GM21786 (cell line): ENCODE data around the gene C17orf75.

Experiments used
- ATAC-seq: cut with Tn5 transposase; IDR thresholded peaks from one replicate; pipeline ENCODE4 v1.9.1; 2021; ENCODE audit not compliant: unreplicated experiment

Gene C17orf75

DNA sequence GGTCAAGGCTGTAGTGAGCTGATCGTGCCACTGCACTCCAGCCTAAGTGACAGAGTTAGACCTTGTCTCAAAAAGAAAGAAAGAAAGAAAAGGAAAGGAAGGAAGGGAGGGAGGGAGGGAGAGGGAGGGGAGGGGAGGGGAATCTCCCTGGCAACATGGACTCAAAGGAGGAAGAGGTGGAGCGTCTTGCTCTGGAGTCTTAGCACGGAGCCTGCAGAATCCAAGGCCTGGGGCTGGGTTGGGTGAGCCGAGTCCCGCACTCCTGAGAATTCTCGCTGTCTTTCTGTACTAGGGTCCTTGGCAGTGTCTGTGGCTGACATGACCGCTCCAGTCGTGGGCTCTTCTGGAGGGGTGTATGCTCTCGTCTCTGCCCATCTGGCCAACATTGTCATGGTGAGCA lies 36.9 kb downstream of the C17orf75 start:
- ATAC-seq = no peak

GRCh38 chr17:32303781-32304288 lies 38.1 kb downstream of the C17orf75 start:
- ATAC-seq = no peak

DNA sequence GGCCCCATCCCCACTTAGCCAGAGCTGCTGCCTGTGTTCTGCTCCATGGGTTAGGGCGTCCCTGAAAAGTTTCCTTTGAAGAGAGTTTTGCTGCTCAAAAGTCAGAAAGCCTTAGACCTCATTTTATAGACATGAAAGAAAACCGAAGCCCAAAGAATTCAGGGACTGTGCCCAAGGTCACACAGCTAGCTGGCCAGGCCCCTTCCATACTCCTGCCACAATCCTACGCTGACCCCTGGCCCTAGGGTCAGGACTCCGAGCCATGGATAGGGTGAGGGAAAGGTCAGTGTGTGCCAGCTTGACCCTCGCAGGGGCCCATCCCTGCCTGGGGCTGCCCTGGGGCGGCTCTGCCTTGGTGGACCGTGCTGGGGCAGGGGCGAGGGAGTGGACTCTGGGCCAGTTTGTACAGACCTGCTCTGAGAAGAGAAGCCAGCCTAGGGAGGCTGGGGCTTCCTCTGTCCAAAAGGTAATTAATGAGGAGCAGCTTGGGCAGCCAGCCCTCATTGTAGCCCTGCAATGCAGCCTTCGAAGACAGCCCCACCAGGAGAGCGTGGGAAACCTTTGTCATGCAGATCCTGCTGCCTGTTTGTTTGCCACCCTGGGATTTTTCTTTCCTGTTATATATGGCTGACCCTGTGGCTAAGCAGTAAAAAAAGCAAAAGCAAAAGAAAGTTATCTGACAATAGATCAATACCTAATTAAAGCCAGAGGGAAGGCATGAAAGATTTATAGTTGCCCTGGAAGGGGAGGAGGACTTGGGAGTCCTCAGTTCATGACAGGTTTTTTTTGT lies 38.9 kb downstream of the C17orf75 start:
- no peak for ATAC-seq

DNA sequence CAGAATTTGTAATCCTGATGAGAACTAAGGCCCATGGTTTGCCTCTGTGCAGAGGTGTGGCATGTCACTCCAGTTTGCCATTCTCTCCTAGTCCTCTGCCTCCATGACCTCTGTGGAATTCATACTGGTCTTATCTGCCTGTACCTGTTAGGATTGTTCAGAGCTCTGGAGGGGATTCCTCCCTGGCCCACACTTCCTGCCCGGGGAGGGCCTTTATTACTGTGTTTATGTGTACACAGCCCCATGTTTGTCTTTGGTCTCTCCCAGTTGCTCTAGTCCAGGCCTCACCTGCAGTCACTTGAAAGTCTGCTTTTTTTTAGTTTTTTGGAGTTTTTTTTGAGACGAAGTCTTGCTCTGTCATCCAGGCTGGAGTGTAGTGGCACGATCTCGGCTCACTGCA lies 39.9 kb downstream of the C17orf75 start:
- no peak for ATAC-seq

DNA sequence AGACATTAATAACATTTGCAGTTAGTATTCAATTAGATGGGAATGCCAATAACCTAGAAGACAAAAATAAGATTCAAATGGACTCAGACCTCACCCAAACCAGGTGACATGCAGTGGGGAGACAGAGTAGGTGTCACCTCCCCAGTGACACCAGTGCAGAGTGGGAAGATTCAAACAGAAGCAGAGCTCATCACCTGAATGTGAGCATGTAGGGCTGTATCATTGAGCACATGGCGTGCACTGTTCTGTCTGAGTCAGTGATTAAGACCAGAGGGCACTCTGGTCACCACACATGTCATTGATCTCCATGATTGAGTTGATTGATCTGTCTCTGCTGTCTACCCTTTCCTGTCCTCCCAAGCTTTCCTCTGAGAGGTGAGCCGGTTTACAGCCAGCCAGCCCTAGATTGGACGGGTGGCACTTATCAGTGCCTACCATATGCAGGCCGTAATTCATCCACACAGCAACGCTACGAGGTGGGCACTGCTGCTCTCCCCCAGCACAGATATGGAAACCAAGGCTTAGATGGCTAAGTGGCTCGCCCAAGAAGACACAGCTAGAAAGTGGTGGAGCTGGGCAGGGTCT lies 42.3 kb downstream of the C17orf75 start:
- no peak for ATAC-seq

- no peak for ATAC-seq
Measured at GRCh38 chr17:32298721-32299579, 43.0 kb downstream of the C17orf75 start.

DNA sequence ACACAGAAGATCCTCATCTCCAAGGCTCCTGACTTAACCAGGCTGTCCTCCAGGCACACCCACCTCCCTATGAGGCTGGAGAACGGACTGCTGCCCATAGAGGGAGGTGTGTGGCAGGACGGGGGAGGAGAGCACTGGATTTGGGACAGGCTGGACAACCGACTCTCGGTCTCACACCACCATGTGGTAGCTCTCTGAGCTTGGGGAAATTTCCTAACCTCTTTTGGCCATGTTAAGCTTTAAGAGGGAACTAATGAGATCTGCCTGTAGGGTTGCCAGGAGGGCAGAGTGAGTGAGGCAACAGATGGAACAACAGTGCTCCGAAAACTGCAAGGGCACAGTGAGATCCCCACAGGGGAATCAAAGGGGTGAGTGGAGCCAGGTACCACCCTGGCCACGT lies 43.7 kb downstream of the C17orf75 start:
- ATAC-seq = no peak

DNA sequence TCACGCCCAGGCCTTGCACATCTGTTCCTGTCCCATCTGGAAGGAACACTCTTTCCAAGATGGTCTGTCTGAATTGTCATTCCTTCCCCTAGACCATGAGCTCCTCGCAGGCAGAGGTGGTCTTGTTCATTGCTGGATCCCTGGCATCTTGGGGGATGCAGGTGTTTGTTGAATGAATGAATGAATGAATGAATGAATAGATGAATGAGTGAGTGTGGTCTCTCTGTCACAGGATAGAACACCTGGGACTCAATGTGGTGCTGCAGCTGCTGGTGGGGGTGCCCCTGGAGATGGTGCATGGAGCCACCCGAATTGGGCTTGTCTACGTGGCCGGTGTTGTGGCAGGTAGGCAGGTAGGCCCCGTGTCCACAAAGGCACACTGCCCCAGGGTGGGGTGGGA lies 44.1 kb downstream of the C17orf75 start:
- ATAC-seq = no peak

- ATAC-seq = no peak
Measured at GRCh38 chr17:32297424-32297823, 44.5 kb downstream of the C17orf75 start.

DNA sequence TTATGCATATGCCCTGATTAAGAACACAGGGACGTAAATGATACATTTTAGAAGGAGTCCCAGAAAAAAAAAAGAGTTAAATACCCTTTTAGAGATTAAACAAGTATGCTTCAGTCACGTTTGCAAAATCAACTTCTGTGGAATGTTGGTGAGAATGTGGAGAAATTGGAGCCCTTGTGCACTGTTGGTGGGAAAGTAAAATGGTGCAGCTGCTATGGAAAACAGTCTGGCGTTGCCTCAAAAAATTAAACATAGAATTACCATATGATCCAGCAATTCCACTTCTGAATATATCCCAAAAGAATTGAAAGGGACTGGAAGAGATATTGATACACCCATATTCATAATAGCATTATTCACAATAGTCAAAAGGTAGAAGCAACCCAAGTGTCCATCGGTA lies 49.9 kb downstream of the C17orf75 start:
- ATAC-seq = no peak

GRCh38 chr17:32289471-32290070 lies 52.4 kb downstream of the C17orf75 start:
- ATAC-seq = no peak

GRCh38 chr17:32288615-32289014 lies 53.4 kb downstream of the C17orf75 start:
- ATAC-seq = no peak

- no peak for ATAC-seq
Measured at GRCh38 chr17:32287804-32288511, 54.0 kb downstream of the C17orf75 start.

GRCh38 chr17:32286518-32286900 lies 55.5 kb downstream of the C17orf75 start:
- ATAC-seq = no peak

DNA sequence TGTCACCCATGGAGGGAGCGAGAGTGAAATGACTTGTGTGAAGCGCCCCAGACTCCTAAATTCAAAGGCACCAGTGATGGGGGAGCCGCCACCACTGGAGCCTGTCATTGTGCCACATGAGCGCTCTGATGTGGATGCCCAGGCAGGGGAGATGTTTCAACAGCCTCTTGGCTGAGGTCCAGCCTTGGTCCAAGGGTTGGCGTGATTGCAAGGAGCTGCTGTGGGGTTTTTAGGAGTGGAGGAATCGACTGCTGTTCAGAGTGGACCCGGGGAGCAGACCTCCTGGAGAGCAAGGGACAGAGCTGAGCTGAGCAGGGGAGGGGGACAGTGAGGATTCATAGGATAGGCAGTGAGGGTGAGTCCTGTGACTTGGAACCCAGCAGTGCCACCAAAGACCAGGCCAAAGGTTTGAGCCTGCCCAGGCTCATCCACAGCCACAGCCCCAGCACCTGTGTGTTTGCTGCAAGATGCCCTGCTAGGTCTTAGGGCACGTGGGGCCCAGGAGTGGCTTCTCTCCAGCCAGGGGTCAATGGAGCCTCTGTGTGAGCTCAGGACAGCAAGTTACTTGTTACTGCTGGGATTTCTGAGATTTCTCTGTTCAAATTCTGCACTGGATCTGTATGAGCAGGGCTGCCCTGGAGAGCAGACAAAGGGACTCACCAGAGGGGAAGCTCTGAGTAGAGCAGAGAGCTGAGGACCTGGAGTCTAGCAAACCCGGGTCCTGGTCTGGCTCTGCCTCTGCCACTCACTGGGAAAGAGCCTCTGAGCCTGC lies 56.0 kb downstream of the C17orf75 start:
- ATAC-seq = no peak

DNA sequence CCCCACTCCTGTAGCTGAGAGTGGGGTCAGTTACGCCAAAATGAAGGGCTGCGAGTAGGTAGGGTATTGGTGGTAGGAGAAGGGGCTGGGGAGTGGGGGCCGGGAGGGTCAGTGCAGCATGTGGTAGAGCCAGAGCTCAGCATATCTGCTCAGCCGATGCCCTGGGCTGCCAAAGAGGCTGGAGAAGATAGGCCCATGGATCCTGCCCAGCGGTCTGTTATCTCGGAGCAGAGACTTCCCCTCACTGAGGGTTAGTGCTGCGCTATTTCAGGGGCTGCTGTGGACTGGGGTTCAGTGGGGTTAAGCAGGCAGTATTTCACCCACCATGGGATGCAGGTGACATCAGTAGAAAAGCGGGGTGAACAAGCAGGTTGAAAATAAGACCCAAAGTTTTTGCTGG lies 56.7 kb downstream of the C17orf75 start:
- ATAC-seq = no peak

DNA sequence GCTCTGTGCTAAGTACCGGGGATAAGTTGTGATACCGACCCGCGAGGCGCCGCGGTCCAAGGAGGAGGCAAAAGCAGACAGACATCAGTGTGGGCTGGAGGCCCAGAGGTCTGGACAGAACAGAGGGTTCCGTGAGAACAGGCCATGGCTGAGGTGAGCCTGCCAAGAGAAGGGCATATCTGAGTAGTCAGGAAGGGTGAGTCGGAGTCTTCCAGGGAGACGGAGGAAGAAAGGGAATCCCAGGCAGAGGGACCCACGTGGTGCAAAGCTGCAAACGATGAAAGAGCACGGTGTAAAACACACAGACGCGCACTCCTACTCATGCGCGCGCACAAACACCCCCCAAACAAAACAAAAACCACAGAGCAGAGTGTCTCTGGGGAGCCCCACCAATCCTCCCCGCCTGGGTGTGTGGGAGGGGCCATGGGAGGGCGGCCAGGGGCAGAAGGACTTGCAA lies 58.2 kb downstream of the C17orf75 start:
- ATAC-seq = no peak

DNA sequence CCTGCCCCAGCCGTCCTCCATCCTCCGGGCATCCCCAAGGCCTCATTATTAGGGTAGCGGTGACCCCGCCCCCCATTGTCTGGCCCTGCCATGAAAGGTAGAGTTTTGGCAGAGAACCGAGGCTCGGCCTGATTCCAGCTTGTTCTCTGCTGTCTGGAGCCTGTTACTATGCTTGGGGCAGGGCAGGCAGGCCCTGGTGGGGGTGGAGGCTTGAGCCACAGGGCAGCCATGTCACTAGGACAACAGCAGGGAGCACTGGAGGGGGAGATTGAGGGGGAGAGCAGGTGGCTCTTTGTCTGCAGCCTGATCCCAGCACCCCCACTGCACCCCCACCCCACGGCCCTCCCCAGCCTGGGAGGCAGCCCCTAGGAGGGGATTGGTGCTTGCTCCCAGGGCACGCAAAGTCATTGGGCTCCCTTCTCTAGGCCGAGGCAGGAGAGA lies 60.9 kb downstream of the C17orf75 start:
- ATAC-seq = no peak

GRCh38 chr17:32279891-32280716 lies 61.9 kb downstream of the C17orf75 start:
- no peak for ATAC-seq
